Lung (tissue), 12 donors: ENCODE data around the gene JAML. TPM values are rescaled to one million over a fixed set of nuclear protein-coding genes. Genes with fewer than 3 reads are reported as not detected.
"Not testable (repeated sequence)": the region's sequence is repeated elsewhere in the genome, so short reads cannot be mapped to it uniquely, and the experiment has no call there.

Source experiments
- ATAC-seq: fragments of 200-7000 bp; cut with Tn5 transposase; one replicate; pipeline ENCODE4 v1.9.1; 2020; ENCODE audit warnings: moderate number of reproducible peaks; ENCODE audit not compliant: insufficient read depth, low FRiP score
- DNase-seq, 3 donors: peaks; one replicate each; pipeline ENCODE4 v3.0.0-alpha.2; 2013 to 2017
- H3K27ac ChIP-seq, 2 donors: one replicate each; pipeline ENCODE4 v1.5.1; 2013; ENCODE audit warnings: mild to moderate bottlenecking in 2 of 2, moderate library complexity in 2 of 2, control low read depth in 1 of 2, inconsistent platforms in 1 of 2, low read depth in 1 of 2, low read length in 1 of 2
- H3K27me3 ChIP-seq, 3 donors: one replicate each; pipeline ENCODE4 v1.5.1; 2013; ENCODE audit warnings: low read length in 2 of 3; ENCODE audit not compliant: control insufficient read depth in 3 of 3, insufficient read depth in 3 of 3
- H3K36me3 ChIP-seq, 4 donors: one replicate each; pipeline ENCODE4 v1.5.1; 2013; ENCODE audit warnings: low read length in 4 of 4, mild to moderate bottlenecking in 1 of 4, moderate library complexity in 1 of 4; ENCODE audit not compliant: control insufficient read depth in 4 of 4, insufficient read depth in 4 of 4
- H3K4me1 ChIP-seq, 5 donors: one replicate each; pipeline ENCODE4 v1.5.1; 2013; ENCODE audit warnings: low read length in 5 of 5, mild to moderate bottlenecking in 2 of 5, moderate library complexity in 1 of 5; ENCODE audit not compliant: control insufficient read depth in 5 of 5, insufficient read depth in 5 of 5
- H3K4me3 ChIP-seq: one replicate; pipeline ENCODE4 v1.5.1; 2013; ENCODE audit warnings: mild to moderate bottlenecking, control low read depth, moderate library complexity
- H3K9ac ChIP-seq, 2 donors: one replicate each; pipeline ENCODE4 v1.5.1; 2013; ENCODE audit warnings: low read length in 2 of 2, control low read depth in 1 of 2; ENCODE audit not compliant: insufficient read depth in 1 of 2
- H3K9me3 ChIP-seq, 4 donors: one replicate each; pipeline ENCODE4 v1.5.1; 2013; ENCODE audit warnings: low read length in 3 of 4, mild to moderate bottlenecking in 1 of 4, moderate library complexity in 1 of 4; ENCODE audit not compliant: control insufficient read depth in 4 of 4, insufficient read depth in 3 of 4
- WGBS, 2 donors: extraction: QIAGEN DNeasy Blood & Tissue Kit; methylation state at CpG; one replicate each; pipeline ENCODE4 v1.1.7; 2013; 5-methylcytosine and 5-hydroxymethylcytosine counted together
- polyA plus RNA-seq, 2 donors: library from polyadenylated mRNA; stranded (reverse); fragments of 200-250 nt; gene quantifications; one replicate each; pipeline ENCODE4 v1.2.1, GENCODE V29; 2013
- total RNA-seq, 2 donors: library from RNA; depleted of rRNA in 1 of 2; stranded (reverse); fragments of >200 nt in 1 of 2; gene quantifications; one replicate each; pipeline ENCODE4 v1.2.1, GENCODE V29; 2014 to 2021
- TF ChIP-seq, protein P1 (sequence below): IDR thresholded peaks from 2 replicates; pipeline ENCODE4 v1.5.1; 2012; ENCODE audit warnings: mild to moderate bottlenecking; ENCODE audit errors: control extremely low read depth, extremely low read depth
- donor health status: control.
- donor health status: control.
- donor health status: Bipolar disorder and iron deficiency.
- donor health status: healthy.
- donor health status: DM: yes; HTN: yes; CAD: no.

Gene JAML
- total and polyA plus RNA-seq, 4 donors = 29.3 to 49.1 (median 35.4) TPM

DNA sequence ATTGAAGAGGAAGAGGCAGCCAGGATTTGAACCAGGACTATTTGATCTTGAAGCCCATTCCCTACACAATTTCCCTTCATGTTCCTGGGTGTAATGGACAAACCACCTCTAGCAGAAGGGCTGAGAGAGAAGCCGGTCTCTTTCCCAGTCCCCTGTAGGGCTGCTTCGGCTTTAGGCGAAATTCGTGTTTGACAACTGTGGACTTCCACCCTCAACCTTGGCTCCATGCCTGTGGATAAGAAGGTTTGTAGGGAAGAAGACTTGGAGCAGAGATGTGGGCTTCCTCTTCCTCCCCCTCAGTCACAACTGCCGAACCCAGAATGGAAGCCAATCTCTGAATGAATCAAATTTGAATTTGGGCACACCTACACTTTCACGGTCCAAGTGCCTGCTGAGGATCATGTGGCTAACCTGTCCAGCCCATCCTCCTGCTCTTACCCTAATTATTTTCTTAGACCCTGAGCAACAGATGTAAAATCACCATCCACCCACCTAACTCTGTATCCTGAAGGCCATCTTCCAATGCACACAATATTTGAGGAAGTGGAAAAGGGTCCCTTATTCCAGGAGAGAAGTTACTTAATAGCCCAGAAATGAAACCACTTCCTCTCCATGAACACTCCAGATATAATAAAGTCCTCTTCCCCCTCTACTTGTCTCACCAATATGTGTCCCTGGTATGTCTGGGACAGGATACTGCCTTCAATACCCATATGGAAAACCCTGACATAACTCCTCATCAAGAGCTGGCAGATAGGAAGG lies 38.3 kb downstream of the JAML start:
- Histone ChIP-seq H3K9me3 (no peaks in the 10 kb centered on the region), H3K4me1 (peaks cover 0 to 2% (median 0%) of the 10 kb centered on the region in 5 donors), H3K27ac (peak overlapping the region in 1 of 2 donors; percentile 7), H3K27me3 (no peaks in the 10 kb centered on the region), H3K4me3 (no peak overlapping the region), H3K9ac (no peak overlapping the region), H3K36me3 (no peaks in the 10 kb centered on the region)
- TF ChIP-seq, protein P1, sequence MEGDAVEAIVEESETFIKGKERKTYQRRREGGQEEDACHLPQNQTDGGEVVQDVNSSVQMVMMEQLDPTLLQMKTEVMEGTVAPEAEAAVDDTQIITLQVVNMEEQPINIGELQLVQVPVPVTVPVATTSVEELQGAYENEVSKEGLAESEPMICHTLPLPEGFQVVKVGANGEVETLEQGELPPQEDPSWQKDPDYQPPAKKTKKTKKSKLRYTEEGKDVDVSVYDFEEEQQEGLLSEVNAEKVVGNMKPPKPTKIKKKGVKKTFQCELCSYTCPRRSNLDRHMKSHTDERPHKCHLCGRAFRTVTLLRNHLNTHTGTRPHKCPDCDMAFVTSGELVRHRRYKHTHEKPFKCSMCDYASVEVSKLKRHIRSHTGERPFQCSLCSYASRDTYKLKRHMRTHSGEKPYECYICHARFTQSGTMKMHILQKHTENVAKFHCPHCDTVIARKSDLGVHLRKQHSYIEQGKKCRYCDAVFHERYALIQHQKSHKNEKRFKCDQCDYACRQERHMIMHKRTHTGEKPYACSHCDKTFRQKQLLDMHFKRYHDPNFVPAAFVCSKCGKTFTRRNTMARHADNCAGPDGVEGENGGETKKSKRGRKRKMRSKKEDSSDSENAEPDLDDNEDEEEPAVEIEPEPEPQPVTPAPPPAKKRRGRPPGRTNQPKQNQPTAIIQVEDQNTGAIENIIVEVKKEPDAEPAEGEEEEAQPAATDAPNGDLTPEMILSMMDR = no peak
- WGBS, 2 donors = 39 to 60% methylated on average over 6 of the region's 6 CpGs
- DNase-seq (peak in 1 of 3 donors; percentile 53), ATAC-seq (no peak)

DNA sequence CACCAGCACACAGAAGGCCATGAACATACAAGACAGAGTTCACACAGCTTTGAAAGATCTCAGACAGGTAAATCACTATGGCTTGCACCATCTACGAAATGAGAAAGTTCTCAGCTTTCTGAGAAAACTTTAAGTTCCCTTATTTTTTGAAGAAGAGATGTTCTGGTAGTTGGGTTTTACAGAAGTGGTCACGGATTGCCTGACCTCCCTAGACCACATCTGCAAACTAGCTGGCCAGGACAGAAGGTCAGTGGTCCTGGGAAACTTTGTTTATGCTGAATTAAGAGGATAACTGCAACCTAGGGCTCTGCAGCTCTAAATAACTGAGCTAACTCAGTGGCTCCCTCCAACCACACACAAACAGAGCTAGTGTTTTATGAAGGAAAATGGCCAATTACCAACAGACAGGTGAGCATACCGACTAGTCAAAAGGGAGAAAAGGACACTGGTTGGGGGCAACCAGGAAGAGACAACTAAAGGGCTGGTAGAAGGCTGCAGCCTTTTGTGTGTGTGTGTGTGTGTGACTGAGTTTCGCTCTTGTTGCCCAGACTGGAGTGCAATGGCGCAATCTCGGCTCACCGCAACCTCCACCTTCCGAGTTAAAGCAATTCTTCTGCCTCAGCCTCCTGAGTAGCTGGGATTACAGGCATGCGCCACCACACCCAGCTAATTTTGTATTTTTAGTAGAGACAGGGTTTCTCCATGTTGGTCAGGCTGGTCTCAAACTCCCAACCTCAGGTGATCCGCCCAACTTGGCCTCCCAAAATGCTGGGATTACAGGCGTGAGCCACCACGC lies 39.8 kb downstream of the JAML start:
- Histone ChIP-seq H3K9ac (no peak overlapping the region), H3K4me1 (peaks cover 0 to 10% (median 5%) of the 10 kb centered on the region in 5 donors), H3K36me3 (no peaks in the 10 kb centered on the region), H3K4me3 (no peak overlapping the region), H3K27me3 (no peaks in the 10 kb centered on the region), H3K9me3 (no peaks in the 10 kb centered on the region), H3K27ac (no peak overlapping the region)
- WGBS, 2 donors = 52 to 82% methylated on average over 12 of the region's 12 CpGs
- ATAC-seq (peak; percentile 41), DNase-seq (no peak)
- TF ChIP-seq, protein P1 = no peak

DNA sequence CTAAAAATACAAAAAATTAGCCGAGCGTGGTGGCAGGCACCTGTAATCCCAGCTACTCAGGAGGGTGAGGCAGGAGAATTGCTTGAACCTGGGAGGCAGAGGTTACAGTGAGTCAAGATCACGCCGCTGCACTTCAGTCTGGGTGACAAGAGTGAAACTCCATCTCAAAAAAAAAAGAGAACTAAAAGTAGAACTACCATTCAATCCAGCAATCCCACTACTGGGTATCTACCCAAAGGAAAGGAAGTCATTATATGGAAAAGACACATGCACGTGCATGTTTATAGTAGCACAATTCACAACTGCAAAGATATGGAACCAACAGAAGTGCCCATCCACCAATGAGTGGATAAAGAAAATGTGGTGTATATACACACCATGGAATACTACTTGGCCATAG lies 41.1 kb downstream of the JAML start:
- not testable (repeated sequence) for H3K36me3 ChIP-seq, ATAC-seq, H3K27ac ChIP-seq, H3K27me3 ChIP-seq, H3K9me3 ChIP-seq, H3K9ac ChIP-seq, H3K4me3 ChIP-seq, DNase-seq
- WGBS, 2 donors = 65 to 83% methylated on average over 5 of the region's 5 CpGs
- H3K4me1 ChIP-seq = peaks cover 0 to 11% (median 7%) of the 10 kb centered on the region in 5 donors

- H3K9ac ChIP-seq = no peak overlapping the region
- WGBS, 2 donors = 24 to 33% methylated on average over 11 of the region's 11 CpGs
Measured at GRCh38 chr11:118180300-118180703, 44.5 kb downstream of the JAML start.

More at GRCh38 chr11:118180300-118180703, 44.5 kb downstream of the JAML start:
- ATAC-seq (peak; percentile 46), DNase-seq (peak; percentile 84 to 95 (median 93))
- TF ChIP-seq, protein P1 = no peak
- Histone ChIP-seq H3K36me3 (no peaks in the 10 kb centered on the region), H3K9me3 (no peaks in the 10 kb centered on the region), H3K4me1 (peaks cover 0 to 16% (median 7%) of the 10 kb centered on the region in 5 donors), H3K27me3 (no peaks in the 10 kb centered on the region), H3K4me3 (no peak overlapping the region), H3K27ac (peak overlapping the region in 1 of 2 donors; percentile 87)
